ENCODE measurements around the gene PDAP1.

Gene PDAP1

DNA sequence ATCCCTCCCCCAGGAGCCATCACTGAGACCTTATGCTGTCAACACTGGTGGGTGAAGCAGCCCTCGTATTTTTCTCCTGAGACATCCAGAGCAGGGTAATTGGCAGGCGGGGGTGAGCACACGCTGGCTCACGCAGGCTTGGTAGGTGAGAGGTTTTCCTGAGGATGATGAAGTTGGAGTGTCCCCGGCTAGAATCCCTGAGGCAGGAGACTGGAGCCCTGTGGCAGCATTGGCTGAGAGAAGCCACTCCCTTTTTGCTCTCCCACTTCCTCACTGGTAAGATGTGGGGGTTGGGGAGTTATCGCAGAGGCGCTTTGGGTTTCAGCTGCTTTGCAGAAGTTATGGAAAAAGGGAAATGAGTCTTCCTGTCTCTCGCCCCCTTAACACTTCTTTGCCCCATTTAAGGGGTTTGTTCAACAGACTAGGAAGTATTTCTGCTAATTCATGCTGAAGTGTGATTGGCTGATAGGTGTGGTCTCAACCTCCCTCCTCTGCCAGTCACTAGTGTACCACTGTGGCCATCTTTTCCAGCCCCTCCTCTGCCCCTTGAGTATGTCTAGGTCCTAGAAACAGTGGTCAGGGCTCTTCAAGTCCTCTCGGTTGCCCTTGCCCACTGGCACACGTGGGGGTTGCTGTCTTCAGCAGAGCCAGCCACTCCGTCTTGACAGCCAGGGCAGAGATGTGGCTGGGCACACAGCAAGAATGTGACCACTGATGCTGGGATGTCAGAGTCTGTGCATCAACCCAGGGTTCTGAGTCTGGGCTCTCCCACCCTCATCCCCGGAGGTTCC lies 28.2 kb downstream of the PDAP1 start:
- no peak for TF ChIP-seq GATA3 (IDR thresholded peaks at IDR 0.05; ENCODE audit: low read depth, low read length)
- no peak for TF ChIP-seq GATA2 (IDR thresholded peaks at IDR 0.05; ENCODE audit: low read depth, low read length)

DNA sequence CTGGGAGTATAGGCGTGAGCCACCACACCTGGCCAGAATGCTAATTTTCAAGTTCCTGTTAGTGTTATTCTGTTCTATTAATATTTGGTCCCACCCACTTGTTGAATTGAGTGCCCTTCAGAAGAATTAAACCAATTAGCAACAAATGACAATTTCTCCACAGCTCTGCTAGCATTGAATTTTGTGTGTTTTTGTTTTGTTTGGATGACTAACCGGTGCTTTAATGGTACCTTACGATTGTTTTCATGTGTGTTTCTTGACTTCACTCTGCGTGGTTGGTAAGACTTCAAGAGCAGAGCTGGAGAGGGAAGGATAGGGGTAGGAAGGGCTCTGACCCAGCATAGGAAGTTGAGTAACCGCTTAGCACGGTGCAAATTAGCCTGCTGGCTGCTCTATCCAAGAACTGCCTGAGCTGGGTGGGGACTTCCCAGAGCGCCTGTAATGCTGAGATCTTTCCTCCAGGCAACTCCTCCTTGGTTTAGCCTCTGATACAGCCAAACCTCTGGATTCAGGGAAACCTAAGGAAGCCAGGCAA lies 29.3 kb downstream of the PDAP1 start:
- TF ChIP-seq GATA2 (IDR thresholded peaks at IDR 0.05; ENCODE audit: low read depth, low read length) (no peak), GATA3 (IDR thresholded peaks at IDR 0.05; ENCODE audit: low read depth, low read length) (no peak)

DNA sequence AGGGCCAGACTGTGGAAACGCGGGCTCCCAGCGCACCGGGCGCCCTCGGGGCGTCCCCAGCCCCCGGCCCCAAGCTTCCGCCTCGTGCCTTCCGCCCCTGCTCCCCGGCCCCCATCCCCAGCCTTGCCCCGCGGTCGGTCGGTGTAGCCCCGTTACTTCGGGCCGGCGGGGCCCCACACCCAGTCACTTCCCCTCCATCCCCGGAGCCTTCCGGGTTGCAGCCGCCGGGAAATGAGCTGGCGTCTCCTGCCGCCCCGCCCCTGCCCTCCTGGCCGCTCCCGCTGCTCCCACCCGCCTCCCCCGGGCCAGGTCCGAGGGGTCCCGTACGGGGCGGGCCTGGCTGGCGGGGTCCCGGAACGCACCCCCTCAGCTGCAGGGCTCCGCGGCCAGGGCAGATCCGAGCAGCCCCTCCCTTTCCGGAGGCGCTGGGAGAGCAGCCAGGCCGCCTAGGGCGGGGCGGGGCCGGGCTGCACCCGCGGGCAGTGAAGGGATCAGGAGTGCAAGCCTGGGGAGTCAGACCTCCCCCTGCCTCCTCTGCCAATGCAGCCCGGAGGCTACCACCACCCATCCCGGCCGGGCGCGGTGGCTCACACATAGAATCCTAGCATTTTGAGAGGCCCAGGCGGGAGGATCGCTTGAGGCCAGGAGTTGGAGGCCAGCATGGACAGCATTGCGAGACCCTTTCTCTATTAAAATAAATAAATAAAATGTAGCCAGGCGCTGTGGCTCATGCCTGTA lies 33.2 kb downstream of the PDAP1 start:
- TF ChIP-seq GATA3 (IDR thresholded peaks at IDR 0.05; ENCODE audit: low read depth, low read length) (no peak), GATA2 (IDR thresholded peaks at IDR 0.05; ENCODE audit: low read depth, low read length) (no peak)

DNA sequence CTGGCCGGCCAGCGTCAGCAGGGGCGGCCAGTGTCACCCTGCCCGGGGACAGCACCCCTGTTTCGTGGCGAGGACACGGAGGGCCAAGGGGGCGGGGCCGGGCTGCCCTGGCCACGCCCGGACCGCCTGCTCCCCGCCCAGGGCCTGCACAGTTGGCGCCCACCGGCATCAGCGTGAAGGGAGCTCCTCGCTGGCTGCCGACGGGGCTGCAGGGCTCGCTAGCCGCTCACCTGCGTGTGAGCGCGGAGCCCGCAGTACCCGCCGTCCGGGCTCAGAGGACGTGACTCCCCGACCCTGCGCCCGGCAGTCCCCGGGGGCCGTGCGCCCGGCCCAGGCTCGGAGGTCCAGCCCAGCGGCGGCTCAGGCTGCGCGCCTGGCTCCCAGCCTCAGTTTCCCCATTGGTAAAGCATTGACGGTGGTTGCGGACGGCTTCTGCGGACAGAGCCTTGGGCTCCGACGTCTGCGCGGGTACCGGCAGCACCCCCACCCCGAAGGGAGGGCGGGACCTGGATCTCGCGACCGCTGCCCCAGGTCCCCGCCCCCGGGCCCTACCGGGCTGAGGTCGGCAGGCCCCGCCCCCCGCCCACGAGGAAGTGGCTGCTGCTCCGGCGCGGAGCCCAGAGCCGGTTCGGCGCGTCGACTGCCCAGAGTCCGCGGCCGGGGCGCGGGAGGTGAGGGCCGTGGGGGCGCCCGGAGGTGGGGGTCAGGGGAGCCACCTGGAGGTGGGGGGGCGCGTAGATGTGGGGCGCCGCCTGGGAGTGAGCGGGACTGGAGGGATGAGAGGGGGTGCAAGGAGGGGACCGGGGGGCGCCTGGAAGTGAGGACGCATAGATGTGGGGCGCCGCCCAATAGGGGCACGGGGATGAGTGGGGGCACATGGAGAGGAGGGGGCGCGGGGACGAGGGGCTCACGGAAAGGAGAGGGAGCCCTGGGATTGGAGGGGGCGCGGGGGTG lies 34.0 kb downstream of the PDAP1 start, which contains the start of gene ARPC1B:
Gene ARPC1B, plus strand, starts transcription at position 620 of the 954 bp plus-strand sequence. CDS start 10,985 bp downstream, outside the sequence.
- TF ChIP-seq GATA3 (IDR thresholded peaks at IDR 0.05; ENCODE audit: low read depth, low read length), result no peak
- TF ChIP-seq GATA2 (IDR thresholded peaks at IDR 0.05; ENCODE audit: low read depth, low read length), result no peak

DNA sequence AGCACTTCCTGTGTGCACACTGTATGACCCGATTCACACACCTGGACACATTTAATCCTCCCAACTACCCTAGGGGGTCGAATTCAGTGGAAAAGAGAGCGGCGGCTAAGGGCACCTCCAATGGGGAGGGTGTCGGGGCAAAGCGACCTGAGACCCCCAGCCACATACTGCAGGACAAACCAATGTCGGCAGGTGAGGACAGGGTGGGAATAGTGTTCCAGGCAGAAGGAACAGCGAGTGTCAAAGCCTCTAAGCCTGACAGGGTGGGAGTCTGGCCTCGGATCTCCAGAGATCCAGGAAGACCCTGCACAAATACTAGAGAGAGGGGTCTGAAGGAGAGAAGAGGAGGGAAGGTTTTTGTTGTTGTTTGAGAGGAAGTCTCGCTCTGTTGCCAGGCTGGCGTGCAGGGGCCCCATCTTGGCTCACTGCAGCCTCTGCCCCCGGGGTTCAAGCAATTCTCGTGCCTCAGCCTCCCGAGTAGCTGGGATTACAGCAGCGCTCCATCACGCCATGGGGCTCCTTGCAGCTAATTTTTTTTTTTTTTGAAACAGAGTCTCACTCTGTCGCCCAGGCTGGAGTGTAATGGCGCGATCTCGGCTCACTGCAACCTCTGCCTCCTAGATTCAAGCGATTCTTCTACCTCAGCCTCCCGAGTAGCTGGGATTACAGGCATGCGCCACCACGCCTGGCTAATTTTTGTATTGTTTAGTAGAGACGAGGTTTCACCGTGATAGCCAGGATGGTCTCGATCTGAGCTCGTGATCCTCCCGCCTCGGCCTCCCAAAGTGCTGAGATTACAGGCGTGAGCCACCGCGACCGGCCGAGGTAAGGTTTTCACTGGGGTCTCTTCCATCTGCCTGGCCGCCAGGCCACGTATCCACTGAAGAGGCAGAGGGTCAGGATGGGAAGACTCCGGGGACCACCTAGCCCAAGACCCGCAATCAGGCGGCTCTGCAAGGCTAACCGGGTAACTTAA lies 35.0 kb downstream of the PDAP1 start:
- TF ChIP-seq GATA2 (IDR thresholded peaks at IDR 0.05; ENCODE audit: low read depth, low read length), result no peak
- TF ChIP-seq GATA3 (IDR thresholded peaks at IDR 0.05; ENCODE audit: low read depth, low read length), result no peak

DNA sequence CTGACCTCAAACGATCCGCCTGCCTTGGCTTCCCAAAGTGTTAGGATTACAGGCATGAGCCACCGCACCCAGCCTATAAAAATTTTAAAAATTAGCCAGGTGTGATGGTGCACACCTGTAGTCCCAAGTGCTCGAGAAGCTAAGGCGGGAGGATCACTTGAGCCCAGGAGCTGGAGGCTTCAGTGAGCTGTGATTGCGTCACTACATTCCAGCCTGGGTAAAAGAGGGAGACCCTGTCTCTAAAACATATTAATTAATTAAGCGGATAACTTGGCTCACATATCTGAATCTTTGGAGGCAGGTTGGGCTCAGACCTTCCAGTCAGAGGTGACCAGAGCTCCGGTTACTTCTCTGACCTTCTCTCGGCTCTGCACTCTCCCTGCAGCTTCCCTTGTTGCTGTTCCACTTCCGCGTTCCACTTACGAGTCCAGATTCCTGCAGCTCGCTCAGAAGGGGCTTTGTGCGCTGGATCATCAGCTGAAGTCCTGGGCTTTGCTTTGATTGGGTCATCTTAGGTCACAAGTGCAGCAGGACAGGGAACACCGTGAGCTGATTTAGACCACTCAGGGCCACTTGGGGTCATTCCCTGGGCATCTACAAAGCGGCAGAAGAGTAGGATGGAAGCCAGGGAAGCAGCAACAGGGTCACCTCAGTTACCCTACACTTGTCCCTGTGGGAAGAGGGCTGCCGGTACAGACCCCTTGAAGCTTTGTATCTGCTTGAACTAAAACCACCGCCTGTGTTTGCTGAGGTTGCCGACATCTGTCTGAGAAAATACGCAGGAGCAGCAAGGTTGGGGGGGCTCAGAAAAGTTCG lies 35.9 kb downstream of the PDAP1 start:
- TF ChIP-seq GATA2 (IDR thresholded peaks at IDR 0.05; ENCODE audit: low read depth, low read length) (no peak), GATA3 (IDR thresholded peaks at IDR 0.05; ENCODE audit: low read depth, low read length) (no peak)

DNA sequence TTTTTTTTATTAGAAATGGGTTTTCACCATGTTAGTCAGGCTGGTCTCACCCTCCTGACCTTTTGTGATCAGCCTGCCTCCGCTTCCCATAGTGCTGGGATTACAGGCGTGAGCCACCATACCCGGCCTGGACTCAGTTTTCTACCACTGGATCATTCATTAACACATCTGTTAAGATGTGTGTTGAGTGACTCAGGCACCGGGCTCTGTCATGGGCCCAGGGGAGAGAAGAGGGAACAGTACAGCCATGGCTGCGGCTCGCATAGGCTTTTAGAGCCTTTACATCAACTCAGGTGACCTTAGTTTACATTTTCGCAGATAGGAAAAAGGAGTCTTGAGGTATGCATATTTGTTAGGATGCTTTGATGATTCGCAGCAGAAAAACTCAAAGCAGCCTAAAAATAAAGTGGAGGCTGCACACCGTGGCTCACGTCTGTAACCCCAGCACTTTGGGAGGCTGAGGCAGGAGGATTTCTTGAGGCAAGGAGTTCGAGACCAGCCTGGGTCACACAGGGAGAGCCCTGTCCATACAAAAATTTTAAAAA lies 36.9 kb downstream of the PDAP1 start:
- no peak for TF ChIP-seq GATA3 (IDR thresholded peaks at IDR 0.05; ENCODE audit: low read depth, low read length)
- no peak for TF ChIP-seq GATA2 (IDR thresholded peaks at IDR 0.05; ENCODE audit: low read depth, low read length)

DNA sequence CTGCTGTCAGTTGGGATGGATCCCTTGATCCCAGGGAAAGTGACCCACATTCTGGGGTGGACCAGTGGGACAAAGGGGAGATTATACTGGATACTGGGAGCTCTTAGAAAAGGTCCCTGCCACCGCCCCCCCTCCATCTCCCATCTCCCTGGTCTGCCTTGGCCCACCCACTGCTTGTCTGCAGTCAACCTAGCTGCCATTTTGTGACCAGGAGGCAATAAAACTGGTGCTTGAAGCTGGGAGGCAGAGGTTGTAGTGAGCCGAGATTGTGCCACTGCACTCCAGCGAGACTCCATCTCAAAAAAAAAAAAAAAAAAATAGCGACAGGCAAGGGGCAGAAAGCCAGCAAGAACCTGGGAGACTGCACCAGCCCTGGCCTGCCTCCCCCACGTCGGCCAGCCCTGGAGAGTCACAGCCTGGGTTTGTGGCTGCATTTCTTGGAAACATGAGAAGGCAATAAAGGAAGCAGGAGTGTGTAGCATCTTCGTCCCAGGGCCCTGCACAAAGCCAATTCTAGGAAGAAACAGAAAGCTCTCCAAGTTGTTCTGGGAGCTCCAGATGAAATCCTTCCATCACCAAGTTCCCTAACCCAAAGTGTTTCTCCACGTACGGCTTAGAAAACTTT lies 38.5 kb downstream of the PDAP1 start:
- no peak for TF ChIP-seq GATA2 (IDR thresholded peaks at IDR 0.05; ENCODE audit: low read depth, low read length)
- no peak for TF ChIP-seq GATA3 (IDR thresholded peaks at IDR 0.05; ENCODE audit: low read depth, low read length)

DNA sequence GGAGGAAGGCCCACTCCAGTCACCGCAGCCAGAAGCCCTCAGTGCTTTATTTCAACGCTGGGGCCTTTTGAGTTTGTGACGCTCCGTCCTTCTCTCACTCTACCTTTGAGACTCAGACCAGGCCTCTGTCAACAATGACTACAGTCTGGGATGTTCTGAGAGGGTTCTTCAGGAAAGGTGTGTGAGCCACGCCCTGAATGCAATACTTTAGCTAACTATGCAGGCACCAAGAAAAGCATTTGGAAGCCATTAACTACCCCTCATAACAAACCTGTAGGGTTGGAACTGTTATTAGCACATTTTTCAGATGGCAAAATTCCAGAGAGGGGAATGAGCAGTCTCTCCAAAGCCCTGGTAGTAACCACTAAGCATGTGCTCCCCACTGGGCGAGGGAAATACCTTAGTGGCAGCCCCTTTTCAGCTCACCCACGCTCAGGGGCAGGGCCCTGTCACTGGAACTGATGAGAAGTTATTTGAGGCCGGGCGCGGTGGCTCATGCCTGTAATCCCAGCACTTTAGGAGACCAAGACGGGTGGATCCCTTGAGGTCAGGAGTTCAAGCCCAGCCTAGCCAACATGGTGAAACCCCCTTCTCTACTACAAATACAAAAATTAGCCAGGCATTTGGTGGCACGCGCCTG lies 39.5 kb downstream of the PDAP1 start:
- TF ChIP-seq GATA3 (IDR thresholded peaks at IDR 0.05; ENCODE audit: low read depth, low read length) (no peak), GATA2 (IDR thresholded peaks at IDR 0.05; ENCODE audit: low read depth, low read length) (no peak)

DNA sequence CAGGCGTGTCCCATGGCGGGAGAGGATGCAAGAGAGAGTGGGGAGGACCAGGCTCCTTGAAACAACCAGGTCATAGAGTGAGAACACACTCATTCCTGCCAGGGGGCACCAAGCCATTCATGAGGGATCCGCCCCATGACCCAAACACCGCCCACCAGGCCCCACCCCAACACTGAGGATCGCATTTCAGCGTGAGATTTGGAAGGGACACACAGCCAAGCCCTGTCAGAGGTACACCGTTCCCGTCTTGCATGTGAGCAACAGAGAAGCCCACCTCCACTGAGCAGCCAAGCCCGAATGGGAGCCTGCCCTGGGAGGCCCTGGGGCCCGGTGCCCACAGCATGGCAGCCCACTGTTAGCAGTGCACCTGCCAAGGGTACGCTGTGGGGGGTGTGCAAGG lies 41.8 kb downstream of the PDAP1 start:
- TF ChIP-seq GATA3 (IDR thresholded peaks at IDR 0.05; ENCODE audit: low read depth, low read length), result no peak
- TF ChIP-seq GATA2 (IDR thresholded peaks at IDR 0.05; ENCODE audit: low read depth, low read length), result no peak

Measured in SH-SY5Y (cell line).